Measurements from ENCODE around the gene UQCC3.
A peak's percentile ranks its signal among the peaks of the same experiment; 100 is the strongest.
"Not testable (repeated sequence)": the region's sequence is repeated elsewhere in the genome, so short reads cannot be mapped to it uniquely, and the experiment has no call there.

Gene UQCC3

DNA sequence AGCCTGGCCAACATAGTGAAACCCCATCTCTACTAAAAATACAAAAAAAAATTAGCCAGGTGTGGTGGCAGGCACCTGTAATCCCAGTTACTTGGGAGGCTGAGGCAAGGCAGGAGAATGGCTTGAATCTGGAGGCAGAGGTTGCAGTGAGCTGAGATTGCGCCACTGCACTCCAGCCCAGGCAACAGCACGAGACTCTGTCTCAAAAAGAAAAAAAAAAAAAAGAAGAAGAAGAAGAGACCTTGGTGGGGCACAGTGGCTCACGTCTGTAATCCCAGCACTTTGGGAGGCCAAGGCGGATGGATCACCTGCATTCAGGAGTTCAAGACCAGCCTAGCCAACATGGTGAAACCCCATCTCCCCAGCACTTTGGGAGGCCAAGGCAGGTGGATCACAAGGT lies 32.4 kb downstream of the UQCC3 start:
- DNase-seq (ENCODE audit: low read depth), result not testable (repeated sequence)

DNA sequence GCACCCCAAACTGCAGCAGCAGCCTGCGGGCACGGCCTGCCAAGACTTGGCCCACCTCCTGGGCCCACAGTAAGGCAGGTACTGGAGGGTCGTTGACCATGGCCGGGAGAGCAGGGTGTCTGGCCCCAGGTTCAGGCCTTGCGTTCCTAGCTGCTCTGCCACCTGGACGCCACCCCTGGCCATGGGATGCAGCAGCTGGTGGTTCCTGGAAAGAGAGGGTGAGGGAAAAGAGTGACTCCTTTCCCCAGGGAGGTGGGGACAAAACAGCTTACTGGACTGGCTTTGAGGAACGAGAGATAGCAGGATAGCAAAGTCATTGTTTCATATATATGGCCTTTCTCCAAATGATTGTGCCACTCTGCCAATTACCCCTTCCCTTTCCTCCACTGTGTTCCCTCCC lies 33.9 kb downstream of the UQCC3 start:
- no peak for DNase-seq (ENCODE audit: low read depth)

DNA sequence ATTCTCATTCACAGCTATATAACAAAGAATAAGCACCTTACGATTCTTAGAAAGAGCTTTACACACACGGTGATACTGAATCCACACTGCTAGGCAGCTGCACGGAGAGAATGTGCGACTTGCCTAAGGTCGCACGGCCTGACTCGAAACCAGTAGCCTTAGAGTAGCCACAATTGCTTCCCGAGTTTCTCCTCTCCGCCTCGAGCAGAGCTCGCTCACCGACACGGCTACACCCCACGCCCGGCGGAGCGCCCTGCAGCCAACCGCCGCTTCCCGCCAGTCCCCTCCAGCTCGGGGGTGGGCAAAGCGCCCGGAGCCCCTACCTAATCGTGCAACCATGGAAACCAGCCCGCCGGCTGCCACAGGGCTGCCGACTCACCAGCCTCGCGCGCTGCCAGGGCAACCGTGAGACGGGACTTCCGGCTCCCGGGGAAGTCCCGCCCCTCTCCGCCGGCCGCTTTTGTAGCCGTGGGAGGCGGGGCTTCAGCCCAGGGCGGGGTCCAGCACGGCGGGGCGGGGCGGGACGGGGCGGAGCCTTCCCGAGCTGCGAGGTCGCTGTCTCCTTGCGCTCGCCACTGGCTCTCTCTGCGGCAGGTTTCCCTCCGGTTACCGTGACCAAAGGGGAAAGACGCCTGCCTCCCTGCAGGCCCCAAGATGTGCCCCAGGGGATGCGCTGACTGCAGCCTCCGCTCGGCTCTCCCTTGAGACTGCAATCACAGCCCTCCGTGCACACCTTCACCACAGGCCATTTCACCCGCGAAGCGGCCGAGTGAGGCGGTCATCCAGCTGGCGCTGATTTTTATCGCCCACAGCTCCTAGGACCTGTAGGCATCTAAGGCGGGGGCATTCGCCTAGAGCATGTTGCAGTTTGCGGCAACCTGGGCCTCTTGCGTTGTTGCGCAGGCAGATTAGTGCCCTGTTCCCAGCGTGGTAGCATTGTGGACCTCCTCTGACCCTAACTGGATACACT lies 34.7 kb downstream of the UQCC3 start:
- DNase-seq (ENCODE audit: low read depth), result peak; percentile 94

DNA sequence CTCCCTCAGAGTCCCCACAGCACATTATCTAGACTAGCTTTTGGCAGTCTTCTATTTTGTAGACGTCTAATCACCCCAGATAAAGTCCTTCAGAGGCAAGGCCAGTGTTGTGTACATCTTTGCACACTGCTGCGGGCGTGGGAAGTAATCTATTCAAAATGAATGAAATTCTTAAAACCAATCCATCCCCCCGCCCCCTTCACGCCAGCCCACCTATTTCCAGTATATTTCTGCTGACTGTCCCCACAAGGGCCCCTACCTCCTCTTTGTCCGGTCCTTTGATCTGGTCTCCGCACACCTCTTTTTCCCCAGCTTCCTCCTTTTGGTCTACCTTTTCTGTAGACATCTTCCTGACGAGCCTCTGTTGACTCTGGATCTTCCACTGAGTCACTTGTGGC lies 35.4 kb downstream of the UQCC3 start:
- no peak for DNase-seq (ENCODE audit: low read depth)

DNA sequence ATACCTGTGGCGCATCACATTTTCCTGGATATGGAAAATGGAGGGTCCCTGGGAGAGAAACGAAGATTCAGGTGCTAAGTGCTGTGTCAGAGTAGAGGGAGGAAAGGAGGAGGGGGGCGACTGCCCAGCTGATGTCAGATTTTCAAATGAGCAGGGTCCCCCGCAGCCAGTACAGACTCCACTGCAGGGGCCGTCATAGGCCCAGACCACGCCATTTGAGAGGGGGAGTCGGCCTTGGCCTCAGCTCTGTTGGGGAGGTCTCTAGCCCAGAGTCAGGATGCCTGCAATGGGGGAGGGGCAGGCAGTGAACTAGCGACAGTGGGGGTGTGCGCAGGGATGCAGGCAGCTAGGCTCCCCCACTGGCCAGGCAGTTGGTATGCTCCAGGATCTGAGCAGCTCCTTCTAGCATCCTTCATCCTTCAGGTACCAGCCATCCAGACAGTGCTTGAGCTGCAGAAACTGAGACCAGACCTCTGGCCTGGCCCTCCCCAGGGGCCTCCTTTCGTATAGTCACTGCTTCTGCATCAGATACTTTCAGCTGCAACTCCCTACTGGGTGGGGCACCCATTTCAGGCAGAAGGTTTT lies 35.9 kb downstream of the UQCC3 start, which contains the start of the genes BSCL2 and GNG3:
BSCL2 (minus strand) TSS at position 148 of the 585 bp plus-strand sequence. CDS start 229 bp downstream, outside the sequence.
GNG3 (plus strand) TSS at position 400 of the 585 bp plus-strand sequence. CDS start 620 bp downstream, outside the sequence.
- DNase-seq (ENCODE audit: low read depth), result no peak

DNA sequence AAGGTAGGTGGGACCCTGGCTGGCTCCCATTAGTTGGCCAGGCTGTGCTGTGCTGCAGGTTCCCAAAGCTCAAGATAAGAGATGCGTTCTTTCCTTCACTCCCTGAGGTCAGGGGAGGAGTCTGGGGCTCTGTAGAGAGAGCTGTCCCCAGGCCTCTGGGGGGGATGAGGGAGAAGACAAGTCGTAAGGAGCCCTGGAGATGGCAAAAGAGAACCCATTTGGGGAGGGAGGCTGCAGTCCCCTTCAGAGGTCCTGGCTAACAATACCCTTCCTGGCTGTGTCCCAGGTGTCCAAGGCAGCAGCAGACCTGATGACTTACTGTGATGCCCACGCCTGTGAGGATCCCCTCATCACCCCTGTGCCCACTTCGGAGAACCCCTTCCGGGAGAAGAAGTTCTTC lies 36.9 kb downstream of the UQCC3 start:
- no peak for DNase-seq (ENCODE audit: low read depth)

DNA sequence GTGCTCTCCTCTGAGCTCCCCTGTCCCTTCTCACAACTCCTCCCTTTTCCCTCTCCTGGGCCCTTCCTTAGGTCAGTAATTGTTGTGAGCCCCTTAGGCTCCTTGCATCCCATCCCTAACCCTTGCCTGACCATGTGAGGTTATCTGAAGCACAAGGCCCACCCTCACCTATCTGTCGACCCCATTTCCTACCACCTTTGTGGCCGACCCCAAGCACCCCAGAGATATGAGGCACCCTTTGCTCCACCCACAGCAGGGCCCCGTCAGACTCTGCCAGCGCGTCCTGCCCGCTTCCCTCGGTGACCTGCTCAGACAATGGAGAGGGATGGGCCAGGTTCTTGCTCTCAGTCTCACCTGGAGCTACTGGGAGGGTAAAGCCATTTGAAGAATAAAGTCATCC lies 37.3 kb downstream of the UQCC3 start:
- DNase-seq (ENCODE audit: low read depth), result peak; percentile 39

DNA sequence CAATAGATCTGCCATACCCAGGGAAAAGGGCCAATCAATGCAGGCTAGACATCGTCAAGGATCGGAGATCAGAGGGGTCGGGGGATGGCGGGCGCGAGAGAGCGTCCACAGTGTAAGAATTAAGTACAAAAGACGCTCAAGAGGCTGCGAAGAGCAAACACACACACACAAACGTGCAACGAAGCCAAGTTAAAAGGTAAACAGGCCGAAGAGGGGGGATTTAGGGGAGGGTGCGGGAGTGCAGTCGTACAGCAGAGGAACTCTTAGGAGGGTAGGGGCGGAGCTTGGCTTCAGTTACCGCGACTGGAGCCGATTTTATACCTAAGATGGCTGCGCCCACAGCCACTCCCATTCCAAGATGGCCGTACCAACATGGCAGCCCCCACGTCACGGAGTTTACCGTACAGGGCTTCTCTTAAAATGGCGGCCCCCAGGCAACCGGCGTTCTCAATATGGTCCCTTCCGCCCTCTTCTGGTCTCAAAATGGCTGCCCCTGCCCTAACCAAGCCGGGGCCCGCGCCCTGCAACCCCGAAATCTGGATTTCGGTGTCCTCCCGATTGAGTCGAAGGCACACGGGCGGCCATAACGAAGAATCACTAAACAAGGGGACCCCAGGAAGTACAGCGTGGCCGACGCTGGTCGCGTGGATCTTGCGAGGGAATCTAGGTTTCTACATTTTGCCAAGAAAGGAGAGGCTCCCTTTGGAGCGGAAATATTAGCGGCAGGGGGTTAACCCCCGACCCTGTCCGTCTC lies 38.0 kb downstream of the UQCC3 start:
- DNase-seq (ENCODE audit: low read depth), result peak; percentile 91

DNA sequence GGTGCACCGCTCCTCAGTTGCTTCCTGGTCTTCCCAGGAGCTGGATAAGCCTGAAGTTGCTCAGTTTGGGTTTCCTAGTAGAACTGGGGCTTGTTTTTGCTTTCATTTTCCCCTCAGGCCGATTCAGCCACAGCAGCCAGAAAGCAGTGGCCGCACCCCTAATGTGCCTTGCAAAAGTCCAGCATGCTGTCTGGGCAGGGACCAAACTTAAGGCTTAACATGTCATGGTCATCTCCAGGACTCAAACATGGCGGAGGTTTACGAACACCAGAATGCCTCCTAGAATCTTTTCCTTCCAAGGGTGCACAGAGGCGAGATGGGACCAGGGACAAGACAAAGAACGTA lies 38.5 kb downstream of the UQCC3 start:
- DNase-seq (ENCODE audit: low read depth), result no peak

DNA sequence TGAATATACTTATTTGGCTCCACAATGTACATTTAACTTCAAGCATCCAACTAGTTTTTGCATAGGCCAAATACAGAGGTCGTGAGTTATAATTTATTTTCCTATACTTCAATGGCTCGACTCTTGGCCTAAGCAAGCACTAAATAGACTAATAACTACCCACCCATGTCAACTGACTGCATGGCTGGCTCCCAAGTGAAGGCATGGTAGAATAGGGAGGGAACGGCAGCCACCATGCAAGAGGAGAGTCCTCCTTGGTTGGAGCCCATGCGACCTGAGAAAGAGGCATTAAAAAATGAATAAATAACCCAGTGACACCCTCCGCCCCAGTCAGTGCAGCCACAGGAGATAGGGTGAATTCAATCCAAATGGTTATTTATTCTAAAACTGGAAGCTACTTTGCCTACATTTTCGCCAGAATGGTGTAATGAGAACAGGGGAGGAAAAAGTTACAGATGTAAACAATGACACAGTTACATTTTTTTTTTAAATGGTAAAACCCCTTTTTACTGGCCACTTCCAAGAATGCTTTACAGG lies 40.9 kb downstream of the UQCC3 start:
- DNase-seq (ENCODE audit: low read depth), result no peak

DNA sequence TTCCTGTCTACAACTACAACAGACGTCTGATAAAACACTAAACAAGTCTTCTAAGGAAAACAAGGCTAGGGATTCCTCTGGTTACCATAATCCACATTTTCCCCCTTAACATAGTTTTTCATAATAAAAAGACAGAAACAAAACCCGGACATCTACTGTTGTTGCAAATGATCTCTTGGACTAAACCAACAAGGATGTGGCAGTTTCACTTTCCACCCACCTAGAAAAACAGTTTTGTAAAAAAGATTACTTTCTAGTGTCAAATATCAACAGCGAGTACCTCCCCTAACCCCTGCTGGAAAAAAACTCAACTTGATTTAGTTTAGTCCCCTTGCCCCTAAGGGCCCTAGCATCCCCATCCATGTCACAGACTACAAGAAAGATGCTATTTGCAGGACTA lies 41.4 kb downstream of the UQCC3 start:
- no peak for DNase-seq (ENCODE audit: low read depth)

DNA sequence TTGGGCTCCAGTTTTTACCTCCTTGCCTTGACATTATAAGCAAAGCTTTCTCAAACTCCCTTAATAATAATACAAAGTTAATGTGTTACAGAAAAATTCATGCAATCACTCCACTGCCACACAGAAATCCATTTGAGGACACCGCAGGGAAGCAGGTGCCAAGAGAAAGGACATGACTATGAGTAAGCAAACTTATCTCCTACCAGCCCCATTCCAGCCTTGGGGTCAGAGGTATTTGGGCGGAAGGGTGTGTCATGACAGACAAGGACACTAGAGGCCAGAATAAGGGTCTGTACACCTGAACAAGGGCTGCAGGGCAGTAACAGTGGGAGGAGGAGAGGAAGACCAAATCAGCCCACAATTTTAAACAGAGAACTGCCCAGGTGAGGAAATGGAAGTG lies 41.9 kb downstream of the UQCC3 start:
- DNase-seq (ENCODE audit: low read depth), result no peak

DNA sequence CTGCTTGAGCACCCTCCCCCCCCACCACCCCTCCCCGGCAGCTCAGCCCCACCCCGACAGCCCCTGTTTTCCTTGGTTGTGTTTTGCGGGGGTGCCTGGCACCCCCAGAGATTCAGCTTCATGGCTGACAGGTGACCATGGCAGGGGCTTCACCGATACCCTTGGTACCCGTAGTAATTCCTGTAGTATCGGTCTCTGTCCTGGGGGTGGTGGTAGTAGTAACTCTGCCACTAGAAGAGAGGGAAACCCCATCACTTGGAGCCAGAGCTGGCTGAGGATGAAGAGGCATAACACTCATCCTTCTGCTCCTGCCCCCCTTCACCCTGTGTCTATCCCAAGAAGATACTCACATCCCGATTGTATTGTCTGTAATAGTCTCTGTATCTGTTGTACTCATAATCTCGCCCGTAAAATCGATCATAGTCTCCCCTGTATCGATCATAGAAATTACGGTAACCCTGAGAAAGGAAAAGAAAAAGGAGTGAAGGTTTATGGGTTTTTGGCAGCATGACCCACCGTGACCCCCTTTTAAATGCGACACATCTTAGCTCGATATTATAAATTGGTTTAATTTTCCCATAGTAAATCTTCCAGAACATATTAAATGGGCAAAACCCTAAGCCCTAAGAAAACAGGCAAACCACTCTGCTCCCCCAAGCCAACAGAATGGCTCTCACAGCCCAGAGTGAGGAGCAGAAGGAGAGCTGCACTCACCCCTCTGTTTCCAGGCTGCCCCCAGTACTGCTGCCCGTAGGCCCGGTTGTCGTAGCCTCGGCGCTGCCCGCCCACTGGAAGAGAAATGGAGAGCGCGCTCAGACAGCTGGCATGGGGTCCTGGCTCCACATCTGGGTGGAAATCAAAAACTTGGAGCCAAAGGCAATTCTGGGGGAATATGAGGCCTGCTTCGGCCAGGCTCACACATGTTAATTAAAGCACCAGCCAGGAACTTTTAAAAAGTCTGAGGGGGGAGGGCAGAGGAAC lies 44.0 kb downstream of the UQCC3 start:
- no peak for DNase-seq (ENCODE audit: low read depth)

DNA sequence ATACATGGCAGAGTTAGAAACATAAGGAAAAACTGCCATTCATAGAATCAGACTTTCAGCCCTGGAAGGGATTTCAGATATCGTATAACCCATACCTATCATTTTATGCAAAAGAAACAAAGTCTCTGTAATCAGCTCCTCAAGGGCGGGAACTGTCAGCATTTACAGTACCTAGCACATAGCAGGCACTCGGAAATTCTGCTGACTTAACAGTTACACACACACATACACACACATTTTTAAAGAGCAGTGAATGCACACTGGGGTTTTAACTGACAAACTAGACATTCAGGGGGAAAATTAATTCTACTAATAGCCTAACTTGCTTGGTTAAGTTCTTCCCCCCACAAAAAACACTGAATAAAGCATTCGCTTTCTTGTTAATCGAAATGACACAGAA lies 44.7 kb downstream of the UQCC3 start:
- DNase-seq (ENCODE audit: low read depth), result no peak

DNA sequence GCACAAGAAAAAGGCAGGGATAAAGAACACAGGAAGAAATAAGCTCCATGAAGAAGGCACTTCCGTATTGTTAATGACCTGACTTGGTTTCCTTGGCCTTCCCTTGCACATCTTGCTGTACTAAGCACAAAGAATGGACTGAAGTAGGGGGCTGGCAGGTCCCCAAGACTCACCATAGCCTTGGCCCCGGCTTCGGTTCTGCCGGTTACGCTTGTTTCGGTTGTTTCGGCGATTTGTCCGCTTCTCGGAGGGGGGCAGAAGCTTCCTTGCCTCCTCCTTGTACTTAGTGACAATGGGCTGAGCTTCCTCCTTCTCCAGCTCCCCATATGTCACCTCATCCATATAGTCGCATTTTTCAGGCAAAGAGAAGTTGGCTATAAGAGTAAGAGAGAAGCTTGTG lies 45.3 kb downstream of the UQCC3 start:
- no peak for DNase-seq (ENCODE audit: low read depth)

DNA sequence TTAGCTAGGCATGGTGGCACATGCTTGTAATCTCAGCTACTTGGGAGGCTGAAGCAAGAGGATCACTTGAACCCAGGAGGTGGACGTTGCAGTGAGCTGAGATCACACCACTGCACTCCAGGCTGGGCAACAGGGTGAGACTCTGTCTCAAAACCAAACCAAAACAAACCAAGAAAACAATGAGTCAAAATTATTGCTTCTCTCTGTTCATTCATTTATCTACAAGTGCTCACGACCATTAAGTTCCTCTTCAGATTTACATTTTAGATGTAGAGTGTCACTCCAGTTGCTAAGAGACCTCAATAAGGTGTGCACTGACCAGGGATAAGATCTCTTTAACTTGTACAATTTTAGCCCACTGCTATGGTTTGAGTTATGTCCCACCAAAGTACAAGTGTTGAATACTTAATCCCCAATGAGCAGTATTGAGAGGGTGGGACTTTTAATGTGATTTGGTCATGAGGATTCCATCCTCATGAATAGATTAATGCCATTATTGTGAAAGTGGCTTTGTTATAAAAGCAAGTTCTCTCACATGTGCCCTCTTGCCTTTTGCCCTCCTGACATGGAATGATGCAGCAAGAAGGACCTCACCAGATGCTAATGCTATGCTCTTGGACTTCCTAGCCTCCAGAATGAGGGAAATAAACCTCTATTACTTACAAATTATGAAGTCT lies 48.0 kb downstream of the UQCC3 start:
- no peak for DNase-seq (ENCODE audit: low read depth)

DNA sequence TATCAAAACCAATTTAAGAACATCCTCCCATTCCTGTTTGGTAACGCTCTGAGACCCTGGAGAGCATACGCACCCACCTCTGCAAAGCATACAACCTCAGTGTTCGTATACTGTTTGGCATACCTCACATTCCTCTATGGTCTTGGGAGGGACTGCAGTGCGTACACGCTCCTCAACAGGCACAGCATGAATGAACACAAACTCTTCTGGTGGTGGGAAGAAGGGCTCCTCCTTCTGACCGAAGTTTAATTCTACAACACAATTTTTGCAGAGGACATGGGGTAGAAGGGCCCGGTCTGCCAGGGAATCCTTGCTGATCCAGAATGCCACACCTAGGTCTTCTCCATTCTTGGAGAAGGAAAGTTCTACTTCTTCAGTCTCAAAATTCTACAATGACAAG lies 50.5 kb downstream of the UQCC3 start:
- DNase-seq (ENCODE audit: low read depth), result no peak
